ENCODE results near the gene LIPT2.

DNA sequence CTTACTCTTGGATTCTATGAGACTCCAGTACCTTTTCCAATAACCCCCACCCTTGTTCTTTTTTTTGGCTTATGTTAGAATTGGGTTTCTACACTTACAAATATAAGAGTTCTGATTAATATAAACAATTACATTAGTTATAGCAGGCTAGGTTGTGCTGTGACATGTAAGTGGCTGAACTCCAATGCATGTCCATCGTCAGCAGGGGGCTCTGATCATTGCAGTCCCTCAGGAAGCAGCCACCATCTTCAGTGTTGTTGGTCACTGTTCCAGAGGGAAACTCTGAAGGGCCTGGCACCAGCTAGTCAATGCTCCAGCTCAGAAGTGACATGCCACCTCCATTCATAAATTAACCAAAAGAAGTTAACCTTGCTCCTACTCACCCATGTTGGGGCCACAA lies 5.6 kb downstream of the LIPT2 start:
- TF ChIP-seq EZH2 (optimal IDR thresholded peaks at IDR 0.05; ENCODE audit: low read depth, low read length), result no peak
- no peak; the same call in 1 of the 2 replicates for TF ChIP-seq CTCF (IDR thresholded peaks at IDR 0.05; ENCODE audit: low read length)
- TF ChIP-seq EZH2phosphoT487 (IDR thresholded peaks at IDR 0.05; ENCODE audit: low read length), result no peak
